NCI-H2227 (cell line): ENCODE results near the gene EPB41L1.

ENCODE experiments used
- DNase-seq: peaks from one replicate; lab custom pipeline; 2025; ENCODE audit not compliant: unreplicated experiment; lab: John Stamatoyannopoulos, UW

The EPB41L1 gene

GRCh38 chr20:36218380-36219064 is 64.0 kb downstream of the EPB41L1 start:
- DNase-seq, result no peak

- DNase-seq, result no peak
Measured at GRCh38 chr20:36219671-36220220, 65.2 kb downstream of the EPB41L1 start.

GRCh38 chr20:36225666-36226065 is 71.1 kb downstream of the EPB41L1 start:
- no peak for DNase-seq

GRCh38 chr20:36228770-36229169 is 74.2 kb downstream of the EPB41L1 start:
- no peak for DNase-seq

GRCh38 chr20:36230019-36230418 is 75.5 kb downstream of the EPB41L1 start:
- DNase-seq, result no peak

- DNase-seq, result no peak
Measured at GRCh38 chr20:36231331-36231730, 76.8 kb downstream of the EPB41L1 start.

- no peak for DNase-seq
Measured at GRCh38 chr20:36234771-36235320, 80.3 kb downstream of the EPB41L1 start.

GRCh38 chr20:36235892-36236785 is 81.6 kb downstream of the EPB41L1 start, which contains the start of gene AAR2:
Gene AAR2 (plus strand): TSS chr20:36236478. CDS start chr20:36239869, 3,391 bp downstream.
- peak; percentile 87 for DNase-seq

- DNase-seq, result no peak
Measured at GRCh38 chr20:36236786-36237121, 82.2 kb downstream of the EPB41L1 start.

- DNase-seq, result no peak
Measured at GRCh38 chr20:36237477-36237876, 82.9 kb downstream of the EPB41L1 start.

GRCh38 chr20:36238153-36238552 is 83.6 kb downstream of the EPB41L1 start:
- DNase-seq, result no peak

- no peak for DNase-seq
Measured at GRCh38 chr20:36238760-36239159, 84.2 kb downstream of the EPB41L1 start.

- DNase-seq, result no peak
Measured at GRCh38 chr20:36240076-36240475, 85.5 kb downstream of the EPB41L1 start.

- DNase-seq, result no peak
Measured at GRCh38 chr20:36241678-36242077, 87.1 kb downstream of the EPB41L1 start.

GRCh38 chr20:36243726-36244125 is 89.2 kb downstream of the EPB41L1 start:
- DNase-seq, result no peak

GRCh38 chr20:36246401-36246800 is 91.9 kb downstream of the EPB41L1 start:
- DNase-seq, result peak; percentile 81

GRCh38 chr20:36248836-36249235 is 94.3 kb downstream of the EPB41L1 start:
- DNase-seq, result peak; percentile 10

GRCh38 chr20:36249450-36249849 is 94.9 kb downstream of the EPB41L1 start:
- DNase-seq, result no peak

GRCh38 chr20:36251426-36251825 is 96.9 kb downstream of the EPB41L1 start:
- no peak for DNase-seq

GRCh38 chr20:36252511-36252910 is 98.0 kb downstream of the EPB41L1 start:
- DNase-seq, result no peak

- no peak for DNase-seq
Measured at GRCh38 chr20:36253036-36253435, 98.5 kb downstream of the EPB41L1 start.

- no peak for DNase-seq
Measured at GRCh38 chr20:36254076-36254475, 99.5 kb downstream of the EPB41L1 start.
